GM23248 (cell line): ENCODE measurements around the gene PCSK2. TPM values are rescaled to one million over a fixed set of nuclear protein-coding genes. Genes with fewer than 3 reads are reported as not detected.

Experiments
- DNase-seq: peaks from one replicate; pipeline ENCODE4 v3.0.0-alpha.2; 2015
- H2AFZ ChIP-seq: fragments of 200-600 bp; sonication (generic); 2 replicates; pipeline ENCODE4 v1.6.1; 2016; ENCODE audit warnings: antibody characterized with exemption
- H3F3A ChIP-seq: fragments of 200-600 bp; sonication (generic); 2 replicates; pipeline ENCODE4 v1.6.1; 2016; ENCODE audit warnings: mild to moderate bottlenecking, antibody characterized with exemption, mixed run types; ENCODE audit not compliant: insufficient read depth
- H3K27ac ChIP-seq: fragments of 200-600 bp; sonication (generic); 2 replicates; pipeline ENCODE4 v1.5.1; 2016; ENCODE audit warnings: mild to moderate bottlenecking
- H3K27me3 ChIP-seq: fragments of 200-600 bp; sonication (generic); replicated peaks from 2 replicates; pipeline ENCODE4 v1.6.1; 2016; ENCODE audit warnings: mild to moderate bottlenecking; ENCODE audit not compliant: insufficient read depth
- H3K36me3 ChIP-seq: fragments of 200-600 bp; sonication (generic); 2 replicates; pipeline ENCODE4 v1.6.1; 2016; ENCODE audit warnings: low read depth, mild to moderate bottlenecking
- H3K4me1 ChIP-seq: fragments of 200-600 bp; sonication (generic); 2 replicates; pipeline ENCODE4 v1.6.1; 2016; ENCODE audit warnings: mild to moderate bottlenecking; ENCODE audit not compliant: insufficient read depth
- H3K4me2 ChIP-seq: fragments of 200-600 bp; sonication (generic); one replicate; pipeline ENCODE4 v1.6.1; 2016; ENCODE audit warnings: mild to moderate bottlenecking; ENCODE audit not compliant: unreplicated experiment
- H3K4me3 ChIP-seq: fragments of 200-600 bp; sonication (generic); 2 replicates; pipeline ENCODE4 v1.5.1; 2016; ENCODE audit warnings: mild to moderate bottlenecking
- H3K79me2 ChIP-seq: fragments of 200-600 bp; sonication (generic); 2 replicates; pipeline ENCODE4 v1.6.1; 2016; ENCODE audit warnings: mild to moderate bottlenecking; ENCODE audit not compliant: insufficient read depth
- H3K9ac ChIP-seq: fragments of 200-600 bp; sonication (generic); 2 replicates; pipeline ENCODE4 v1.6.1; 2016; ENCODE audit warnings: mild to moderate bottlenecking
- H3K9me2 ChIP-seq: fragments of 200-600 bp; sonication (generic); 2 replicates; pipeline ENCODE4 v1.6.1; 2016; ENCODE audit warnings: mixed run types, mild to moderate bottlenecking, moderate library complexity; ENCODE audit not compliant: insufficient read depth
- H3K9me3 ChIP-seq: fragments of 200-600 bp; sonication (generic); one replicate; pipeline ENCODE4 v1.6.1; 2017; ENCODE audit warnings: low read depth
- H4K20me1 ChIP-seq: fragments of 200-600 bp; sonication (generic); 2 replicates; pipeline ENCODE4 v1.6.0; 2016; ENCODE audit not compliant: insufficient read depth
- EZH2 ChIP-seq: fragments of 200-600 bp; sonication (generic); IDR thresholded peaks from 2 replicates; pipeline ENCODE4 v1.6.1; 2018; ENCODE audit warnings: antibody characterized with exemption, mild to moderate bottlenecking; ENCODE audit not compliant: insufficient read depth, poor library complexity, severe bottlenecking
- EZH2phosphoT487 ChIP-seq: fragments of 200-600 bp; sonication (generic); IDR thresholded peaks from 2 replicates; pipeline ENCODE4 v1.6.1; 2018; ENCODE audit warnings: antibody characterized with exemption, moderate library complexity, mild to moderate bottlenecking, low read depth; ENCODE audit not compliant: insufficient read depth
- WGBS, 2 experiments: methylation state at CpG; one replicate each; pipeline ENCODE4 v1.1.6; 2015 to 2017; ENCODE audit warnings: low lambda C conversion rate in 2 of 2, low coverage in 1 of 2; ENCODE audit errors: missing lambda C conversion rate in 2 of 2; 5-methylcytosine and 5-hydroxymethylcytosine counted together
- in situ Hi-C: fragments of 300-500 bp; cut with MboI; formaldehyde crosslinking; loops from 2 replicates; pipeline ENCODE4 v1.15.0; 2020
- polyA plus RNA-seq: library from polyadenylated mRNA; unstranded; fragments of >200 nt; fragmentation: Nextera tagmentation; extraction: Ambion mirVana; gene quantifications from 2 replicates; pipeline ENCODE4 v1.2.1, GENCODE V29; 2016
- total RNA-seq: library from RNA; depleted of rRNA; stranded (reverse); fragments of >200 nt; shearing (Covaris generic); gene quantifications from 2 replicates; pipeline ENCODE4 v1.2.3, GENCODE V29; 2014

The PCSK2 gene
- total and polyA plus RNA-seq, 2 experiments from 2014 or later = not detected

GRCh38 chr20:17419479-17420041 is 192.7 kb downstream of the PCSK2 start:
- TF ChIP-seq EZH2 = no peak
- TF ChIP-seq EZH2phosphoT487 = no peak
- Histone ChIP-seq H3K4me2 (no peak overlapping the region), H3K4me1 (no peaks in the 10 kb centered on the region), H3K9ac (no peak overlapping the region), H3K36me3 (no peaks in the 10 kb centered on the region), H4K20me1 (no peaks in the 10 kb centered on the region), H3K9me2 (no peaks in the 10 kb centered on the region), H3K27ac (no peak overlapping the region), H3K79me2 (no peaks in the 10 kb centered on the region), H2AFZ (no peak overlapping the region), H3K4me3 (no peak overlapping the region), H3K9me3 (no peaks in the 10 kb centered on the region), H3K27me3 (0 out of 2 replicates have a peak, but pooled peaks cover 3% of the 10 kb centered on the region), H3F3A (no peaks in the 10 kb centered on the region)
- in situ Hi-C loops = no loop called here
- WGBS, 2 experiments = 7 to 12% methylated on average over 3 of the region's 3 CpGs
- no peak for DNase-seq

GRCh38 chr20:17421493-17421892 is 194.7 kb downstream of the PCSK2 start:
- Histone ChIP-seq H3K27me3 (0 out of 2 replicates have a peak, but pooled peaks cover 3% of the 10 kb centered on the region), H3K4me2 (no peak overlapping the region), H3F3A (no peaks in the 10 kb centered on the region), H3K4me3 (no peak overlapping the region), H3K36me3 (no peaks in the 10 kb centered on the region), H2AFZ (no peak overlapping the region), H3K27ac (no peak overlapping the region), H3K4me1 (no peaks in the 10 kb centered on the region), H3K9me3 (no peaks in the 10 kb centered on the region), H3K79me2 (no peaks in the 10 kb centered on the region), H4K20me1 (no peaks in the 10 kb centered on the region), H3K9ac (no peak overlapping the region), H3K9me2 (no peaks in the 10 kb centered on the region)
- 4 to 33% methylated on average over 1 of the region's 1 CpG for WGBS, 2 experiments
- DNase-seq = no peak
- in situ Hi-C loops = no loop called here
- TF ChIP-seq EZH2 (no peak), EZH2phosphoT487 (no peak)

GRCh38 chr20:17423782-17424181 is 196.9 kb downstream of the PCSK2 start:
- H2AFZ ChIP-seq = no peak overlapping the region
- 0 out of 2 replicates have a peak, but pooled peaks cover 3% of the 10 kb centered on the region for H3K27me3 ChIP-seq
- no peak overlapping the region for H3K4me3 ChIP-seq
- H3K9ac ChIP-seq = no peak overlapping the region
- no peaks in the 10 kb centered on the region for H3K9me3 ChIP-seq
- H3K79me2 ChIP-seq = no peaks in the 10 kb centered on the region
- H3K9me2 ChIP-seq = no peaks in the 10 kb centered on the region
- no peak for DNase-seq
- H3K27ac ChIP-seq = no peak overlapping the region
- in situ Hi-C loops = no loop called here
- H3K36me3 ChIP-seq = no peaks in the 10 kb centered on the region
- TF ChIP-seq EZH2phosphoT487 (no peak), EZH2 (no peak)
- no peaks in the 10 kb centered on the region for H3F3A ChIP-seq
- H3K4me1 ChIP-seq = no peaks in the 10 kb centered on the region
- H3K4me2 ChIP-seq = no peak overlapping the region
- no peaks in the 10 kb centered on the region for H4K20me1 ChIP-seq

GRCh38 chr20:17427638-17428037 is 200.8 kb downstream of the PCSK2 start:
- Histone ChIP-seq H3K9ac (no peak overlapping the region), H3K27ac (no peak overlapping the region), H2AFZ (no peak overlapping the region), H3K9me2 (no peaks in the 10 kb centered on the region), H3K9me3 (no peaks in the 10 kb centered on the region), H3K4me2 (no peak overlapping the region), H3K27me3 (0 out of 2 replicates have a peak, but pooled peaks cover 3% of the 10 kb centered on the region), H3K36me3 (no peaks in the 10 kb centered on the region), H3F3A (no peaks in the 10 kb centered on the region), H4K20me1 (no peaks in the 10 kb centered on the region), H3K79me2 (no peaks in the 10 kb centered on the region), H3K4me3 (no peak overlapping the region), H3K4me1 (no peaks in the 10 kb centered on the region)
- WGBS, 2 experiments = 57 to 66% methylated on average over 2 of the region's 2 CpGs
- no peak for DNase-seq
- in situ Hi-C loops = loop anchor here (5.0 kb wide), 1 partner anchor 620 kb away; no protein-coding TSS in a partner anchor
- TF ChIP-seq EZH2 (no peak), EZH2phosphoT487 (no peak)
